Left lobe of liver (tissue), 2 donors: ENCODE data around the gene ABHD16B. TPM values are rescaled to one million over a fixed set of nuclear protein-coding genes. Genes with fewer than 3 reads are reported as not detected.
"Not testable (repeated sequence)": the region's sequence is repeated elsewhere in the genome, so short reads cannot be mapped to it uniquely, and the experiment has no call there.

Source experiments
- ATAC-seq: fragments of 200-7000 bp; cut with Tn5 transposase; one replicate; pipeline ENCODE4 v1.9.1; 2020; ENCODE audit warnings: mild to moderate bottlenecking, moderate library complexity
- DNase-seq: peaks from one replicate; pipeline ENCODE4 v3.0.0-alpha.2; 2020; ENCODE audit warnings: low spot score
- total RNA-seq: library from RNA; stranded (reverse); gene quantifications from one replicate; pipeline ENCODE4 v1.2.1, GENCODE V29; 2021
- donor health status: DM: no; HTN: no; CAD: no; lungs with moderate emphysema.
- donor health status: DM: no; HTN: yes; CAD: no.

ABHD16B gene
- total RNA-seq, 1 donor from 2014 or later: not detected

- ATAC-seq, DNase-seq: not testable (repeated sequence)
These were observed 12.9 kb downstream of the ABHD16B start for GRCh38 chr20:63874241-63874640.

GRCh38 chr20:63876489-63877036 lies 15.3 kb downstream of the ABHD16B start:
- DNase-seq (no peak), ATAC-seq (no peak)

GRCh38 chr20:63877755-63878470 lies 16.6 kb downstream of the ABHD16B start:
- ATAC-seq (peak; percentile 39), DNase-seq (no peak)

GRCh38 chr20:63878899-63879663 lies 17.8 kb downstream of the ABHD16B start:
- ATAC-seq (no peak), DNase-seq (no peak)

- not testable (repeated sequence) for DNase-seq, ATAC-seq
These were observed 19.6 kb downstream of the ABHD16B start for GRCh38 chr20:63880901-63881300.

GRCh38 chr20:63881451-63882226 lies 20.3 kb downstream of the ABHD16B start:
- ATAC-seq (no peak), DNase-seq (no peak)

- DNase-seq (no peak), ATAC-seq (peak; percentile 42)
These were observed 21.2 kb downstream of the ABHD16B start for GRCh38 chr20:63882257-63883200.

GRCh38 chr20:63883201-63883593 lies 21.9 kb downstream of the ABHD16B start:
- ATAC-seq: no peak
- DNase-seq: no peak

- DNase-seq: peak; percentile 91
- ATAC-seq: peak; percentile 92
These were observed 23.4 kb downstream of the ABHD16B start for GRCh38 chr20:63884506-63885263.

- DNase-seq (no peak), ATAC-seq (no peak)
These were observed 24.2 kb downstream of the ABHD16B start for GRCh38 chr20:63885264-63886053.

GRCh38 chr20:63886054-63886419 lies 24.7 kb downstream of the ABHD16B start:
- no peak for ATAC-seq
- no peak for DNase-seq

GRCh38 chr20:63886921-63887320 lies 25.6 kb downstream of the ABHD16B start:
- DNase-seq: no peak
- ATAC-seq: no peak

- DNase-seq (no peak), ATAC-seq (no peak)
These were observed 28.2 kb downstream of the ABHD16B start for GRCh38 chr20:63889241-63890200.

GRCh38 chr20:63890201-63890576 lies 28.9 kb downstream of the ABHD16B start:
- ATAC-seq (no peak), DNase-seq (no peak)

GRCh38 chr20:63890616-63891015 lies 29.3 kb downstream of the ABHD16B start:
- ATAC-seq (no peak), DNase-seq (no peak)

- no peak for ATAC-seq
- DNase-seq: no peak
These were observed 30.0 kb downstream of the ABHD16B start for GRCh38 chr20:63891061-63892002.
